ENCODE measurements around the gene COPZ1.

The COPZ1 gene

GRCh38 chr12:54333420-54334034 is 8.6 kb downstream of the COPZ1 start:
- Histone ChIP-seq H3K9me3 (ENCODE audit: control insufficient read depth, low read length) (no peaks in the 10 kb centered on the region), H3K36me3 (ENCODE audit: control insufficient read depth, insufficient read depth, low read length) (no peaks in the 10 kb centered on the region), H3K4me3 (ENCODE audit: insufficient read depth, low read depth, low read length, poor library complexity, severe bottlenecking) (no peak overlapping the region), H3K4me1 (ENCODE audit: control insufficient read depth, insufficient read depth, low read length, poor library complexity, severe bottlenecking) (peaks cover 26% of the 10 kb centered on the region), H3K27ac (ENCODE audit: insufficient read depth, low read length, poor library complexity, severe bottlenecking) (no peak overlapping the region), H3K27me3 (replicated peaks; ENCODE audit: control insufficient read depth, insufficient read depth, low read length, poor library complexity, severe bottlenecking) (no peaks in the 10 kb centered on the region)
- no peak for DNase-seq

DNA sequence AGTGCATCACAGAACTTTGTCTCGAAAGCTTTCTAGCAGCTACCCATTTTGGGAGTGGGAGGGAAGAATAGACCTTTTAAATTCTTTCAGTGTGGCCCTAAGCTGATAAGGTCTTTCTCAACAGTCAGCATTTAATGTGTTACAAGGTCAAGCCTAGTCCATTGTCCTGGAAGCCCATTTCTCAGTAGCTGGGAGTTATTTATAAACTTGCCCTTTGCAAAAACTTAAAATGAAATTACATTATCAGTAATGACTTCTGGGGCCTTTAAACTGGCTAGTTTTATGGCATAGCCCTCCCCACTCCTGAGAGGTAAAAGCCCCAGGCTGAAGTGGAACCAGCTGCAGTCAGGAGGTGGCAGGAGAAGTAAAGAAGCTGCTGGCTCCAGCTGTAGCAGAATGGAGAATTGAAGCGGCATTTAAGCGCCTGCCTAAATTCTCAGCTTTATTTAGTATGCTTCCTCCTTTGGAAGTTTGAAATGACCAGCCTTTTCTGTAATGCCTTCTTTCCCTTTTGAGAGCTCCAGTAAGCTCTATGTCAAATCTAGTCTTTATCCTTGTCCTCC is 12.4 kb downstream of the COPZ1 start:
- Histone ChIP-seq H3K36me3 (ENCODE audit: control insufficient read depth, insufficient read depth, low read length) (peaks cover 21% of the 10 kb centered on the region), H3K27me3 (replicated peaks; ENCODE audit: control insufficient read depth, insufficient read depth, low read length, poor library complexity, severe bottlenecking) (no peaks in the 10 kb centered on the region), H3K27ac (ENCODE audit: insufficient read depth, low read length, poor library complexity, severe bottlenecking) (no peak overlapping the region), H3K4me1 (ENCODE audit: control insufficient read depth, insufficient read depth, low read length, poor library complexity, severe bottlenecking) (peaks cover 8% of the 10 kb centered on the region), H3K9me3 (ENCODE audit: control insufficient read depth, low read length) (no peaks in the 10 kb centered on the region), H3K4me3 (ENCODE audit: insufficient read depth, low read depth, low read length, poor library complexity, severe bottlenecking) (no peak overlapping the region)
- DNase-seq, result no peak

DNA sequence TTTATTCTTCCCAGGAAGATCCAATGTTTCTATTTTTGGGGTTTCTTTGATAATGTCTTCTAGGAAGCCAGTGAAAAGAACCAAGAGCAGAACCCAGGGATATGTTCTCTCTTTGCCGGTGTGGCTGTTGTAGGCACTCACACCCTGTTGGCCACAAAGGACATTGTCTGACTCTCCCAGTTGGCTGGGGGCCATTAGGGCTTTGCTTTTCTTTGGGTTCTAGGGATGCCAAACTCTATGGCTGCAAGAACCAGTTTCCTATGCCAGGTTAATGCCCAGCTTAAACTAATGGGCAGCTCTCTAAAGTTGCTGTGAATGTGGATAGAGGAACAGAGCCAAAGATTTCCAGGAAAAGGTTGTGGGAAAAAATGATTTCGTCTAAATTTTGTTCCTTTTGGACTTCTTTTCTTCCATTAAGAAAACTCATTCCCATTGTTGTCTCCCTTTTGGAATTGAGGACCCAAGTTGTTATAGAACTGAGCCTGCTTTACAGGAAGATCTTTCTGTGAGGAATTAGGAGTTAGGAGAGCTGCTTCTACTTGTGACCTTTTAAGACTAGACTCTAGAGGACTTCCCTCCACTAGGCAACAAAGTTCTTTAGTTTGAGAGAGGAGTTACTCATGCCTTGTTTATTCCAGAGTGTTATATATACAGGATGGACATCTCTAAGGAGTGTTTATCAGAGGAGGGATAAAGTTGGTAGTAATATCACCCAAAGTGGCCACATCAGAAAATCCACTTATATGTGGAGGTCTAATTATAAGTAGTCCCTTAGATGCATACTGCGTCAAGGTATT is 13.1 kb downstream of the COPZ1 start:
- H3K4me3 ChIP-seq (ENCODE audit: insufficient read depth, low read depth, low read length, poor library complexity, severe bottlenecking), result no peak overlapping the region
- H3K4me1 ChIP-seq (ENCODE audit: control insufficient read depth, insufficient read depth, low read length, poor library complexity, severe bottlenecking), result peaks cover 8% of the 10 kb centered on the region
- H3K36me3 ChIP-seq (ENCODE audit: control insufficient read depth, insufficient read depth, low read length), result peaks cover 28% of the 10 kb centered on the region
- DNase-seq, result no peak
- H3K9me3 ChIP-seq (ENCODE audit: control insufficient read depth, low read length), result no peaks in the 10 kb centered on the region
- no peaks in the 10 kb centered on the region for H3K27me3 ChIP-seq (replicated peaks; ENCODE audit: control insufficient read depth, insufficient read depth, low read length, poor library complexity, severe bottlenecking)
- H3K27ac ChIP-seq (ENCODE audit: insufficient read depth, low read length, poor library complexity, severe bottlenecking), result no peak overlapping the region

DNA sequence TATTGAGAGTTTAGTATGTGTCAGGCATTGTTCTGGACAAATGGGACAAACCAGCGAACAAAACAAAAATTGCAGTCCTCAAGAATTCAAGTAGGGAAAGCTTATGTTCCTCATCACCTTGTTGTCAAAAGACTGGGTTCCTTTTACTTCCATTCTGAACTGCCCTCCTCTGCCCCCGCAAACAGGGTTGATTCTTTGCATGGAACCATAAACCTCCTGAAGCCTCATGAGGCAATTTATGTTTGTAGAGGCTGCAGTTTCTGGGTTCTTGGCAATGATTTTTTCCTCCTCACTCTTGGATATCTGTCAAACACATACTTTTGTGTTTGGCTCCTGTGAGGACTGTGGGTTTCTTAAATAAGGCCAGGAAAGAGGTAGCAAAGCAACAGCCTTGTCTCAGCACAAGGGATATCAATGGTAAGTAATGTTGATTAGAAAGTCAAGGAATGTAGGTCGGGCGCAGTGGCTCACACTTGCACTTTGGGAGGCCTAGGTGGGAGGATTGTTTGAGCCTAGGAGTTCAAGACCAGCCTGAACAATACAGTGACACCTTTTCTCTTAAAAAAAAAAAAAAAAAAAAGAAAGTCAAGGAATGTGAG is 13.9 kb downstream of the COPZ1 start:
- H3K4me3 ChIP-seq (ENCODE audit: insufficient read depth, low read depth, low read length, poor library complexity, severe bottlenecking), result no peak overlapping the region
- no peak for DNase-seq
- no peaks in the 10 kb centered on the region for H3K9me3 ChIP-seq (ENCODE audit: control insufficient read depth, low read length)
- peaks cover 2% of the 10 kb centered on the region for H3K4me1 ChIP-seq (ENCODE audit: control insufficient read depth, insufficient read depth, low read length, poor library complexity, severe bottlenecking)
- H3K27me3 ChIP-seq (replicated peaks; ENCODE audit: control insufficient read depth, insufficient read depth, low read length, poor library complexity, severe bottlenecking), result no peaks in the 10 kb centered on the region
- no peak overlapping the region for H3K27ac ChIP-seq (ENCODE audit: insufficient read depth, low read length, poor library complexity, severe bottlenecking)
- peaks cover 35% of the 10 kb centered on the region for H3K36me3 ChIP-seq (ENCODE audit: control insufficient read depth, insufficient read depth, low read length)

- H3K4me1 ChIP-seq (ENCODE audit: control insufficient read depth, insufficient read depth, low read length, poor library complexity, severe bottlenecking), result no peaks in the 10 kb centered on the region
- H3K4me3 ChIP-seq (ENCODE audit: insufficient read depth, low read depth, low read length, poor library complexity, severe bottlenecking), result no peak overlapping the region
- H3K9me3 ChIP-seq (ENCODE audit: control insufficient read depth, low read length), result no peaks in the 10 kb centered on the region
- no peak overlapping the region for H3K27ac ChIP-seq (ENCODE audit: insufficient read depth, low read length, poor library complexity, severe bottlenecking)
- DNase-seq, result no peak
- H3K27me3 ChIP-seq (replicated peaks; ENCODE audit: control insufficient read depth, insufficient read depth, low read length, poor library complexity, severe bottlenecking), result no peaks in the 10 kb centered on the region
- peaks cover 51% of the 10 kb centered on the region for H3K36me3 ChIP-seq (ENCODE audit: control insufficient read depth, insufficient read depth, low read length)
Measured at GRCh38 chr12:54340846-54341245, 15.9 kb downstream of the COPZ1 start.

- H3K4me1 ChIP-seq (ENCODE audit: control insufficient read depth, insufficient read depth, low read length, poor library complexity, severe bottlenecking), result no peaks in the 10 kb centered on the region
- H3K27me3 ChIP-seq (replicated peaks; ENCODE audit: control insufficient read depth, insufficient read depth, low read length, poor library complexity, severe bottlenecking), result no peaks in the 10 kb centered on the region
- no peaks in the 10 kb centered on the region for H3K9me3 ChIP-seq (ENCODE audit: control insufficient read depth, low read length)
- peaks cover 55% of the 10 kb centered on the region for H3K36me3 ChIP-seq (ENCODE audit: control insufficient read depth, insufficient read depth, low read length)
- no peak overlapping the region for H3K4me3 ChIP-seq (ENCODE audit: insufficient read depth, low read depth, low read length, poor library complexity, severe bottlenecking)
- H3K27ac ChIP-seq (ENCODE audit: insufficient read depth, low read length, poor library complexity, severe bottlenecking), result no peak overlapping the region
- no peak for DNase-seq
Measured at GRCh38 chr12:54341378-54342300, 16.7 kb downstream of the COPZ1 start.

- Histone ChIP-seq H3K4me3 (ENCODE audit: insufficient read depth, low read depth, low read length, poor library complexity, severe bottlenecking) (no peak overlapping the region), H3K27me3 (replicated peaks; ENCODE audit: control insufficient read depth, insufficient read depth, low read length, poor library complexity, severe bottlenecking) (no peaks in the 10 kb centered on the region), H3K9me3 (ENCODE audit: control insufficient read depth, low read length) (no peaks in the 10 kb centered on the region), H3K27ac (ENCODE audit: insufficient read depth, low read length, poor library complexity, severe bottlenecking) (no peak overlapping the region), H3K4me1 (ENCODE audit: control insufficient read depth, insufficient read depth, low read length, poor library complexity, severe bottlenecking) (peaks cover 3% of the 10 kb centered on the region), H3K36me3 (ENCODE audit: control insufficient read depth, insufficient read depth, low read length) (peaks cover 56% of the 10 kb centered on the region)
- no peak for DNase-seq
Measured at GRCh38 chr12:54349036-54349435, 24.1 kb downstream of the COPZ1 start.

GRCh38 chr12:54349679-54350078 is 24.7 kb downstream of the COPZ1 start:
- no peak for DNase-seq
- Histone ChIP-seq H3K27ac (ENCODE audit: insufficient read depth, low read length, poor library complexity, severe bottlenecking) (no peak overlapping the region), H3K27me3 (replicated peaks; ENCODE audit: control insufficient read depth, insufficient read depth, low read length, poor library complexity, severe bottlenecking) (no peaks in the 10 kb centered on the region), H3K9me3 (ENCODE audit: control insufficient read depth, low read length) (no peaks in the 10 kb centered on the region), H3K4me1 (ENCODE audit: control insufficient read depth, insufficient read depth, low read length, poor library complexity, severe bottlenecking) (peaks cover 3% of the 10 kb centered on the region), H3K36me3 (ENCODE audit: control insufficient read depth, insufficient read depth, low read length) (peaks cover 54% of the 10 kb centered on the region), H3K4me3 (ENCODE audit: insufficient read depth, low read depth, low read length, poor library complexity, severe bottlenecking) (no peak overlapping the region)

- no peak for DNase-seq
- no peak overlapping the region for H3K27ac ChIP-seq (ENCODE audit: insufficient read depth, low read length, poor library complexity, severe bottlenecking)
- no peak overlapping the region for H3K4me3 ChIP-seq (ENCODE audit: insufficient read depth, low read depth, low read length, poor library complexity, severe bottlenecking)
- H3K4me1 ChIP-seq (ENCODE audit: control insufficient read depth, insufficient read depth, low read length, poor library complexity, severe bottlenecking), result peaks cover 3% of the 10 kb centered on the region
- H3K36me3 ChIP-seq (ENCODE audit: control insufficient read depth, insufficient read depth, low read length), result peaks cover 44% of the 10 kb centered on the region
- H3K27me3 ChIP-seq (replicated peaks; ENCODE audit: control insufficient read depth, insufficient read depth, low read length, poor library complexity, severe bottlenecking), result no peaks in the 10 kb centered on the region
- H3K9me3 ChIP-seq (ENCODE audit: control insufficient read depth, low read length), result no peaks in the 10 kb centered on the region
Measured at GRCh38 chr12:54350743-54351142, 25.8 kb downstream of the COPZ1 start.
